ENCODE measurements around the gene DIP2B. TPM values are rescaled to one million over a fixed set of nuclear protein-coding genes. Genes with fewer than 3 reads are reported as not detected.
A peak's percentile ranks its signal among the peaks of the same experiment; 100 is the strongest.

Gene DIP2B
- total and polyA plus RNA-seq, 12 donors = 3.0 to 21.5 (median 15.8) TPM

DNA sequence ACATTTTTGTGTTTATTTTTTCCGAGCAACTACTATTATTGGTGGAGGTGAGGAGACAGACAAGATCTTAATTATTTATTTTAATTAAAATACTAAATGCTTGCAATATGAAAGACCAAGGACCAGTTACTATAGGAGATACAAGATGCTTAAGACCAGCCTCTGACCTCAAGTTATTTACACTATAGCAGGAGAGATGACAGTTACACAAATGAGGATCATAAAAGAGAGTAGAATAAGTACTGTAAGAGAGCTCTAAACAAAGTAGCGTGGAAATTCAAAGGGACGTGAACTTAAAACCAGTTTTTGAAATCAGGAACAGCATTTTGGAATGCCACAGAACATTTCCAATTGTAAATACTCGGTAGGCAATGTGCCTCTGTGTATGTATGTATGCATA is 131.1 kb downstream of the DIP2B start:
- WGBS, 2 donors = 88 to 89% methylated on average over 4 of the region's 4 CpGs
- Histone ChIP-seq H3K27ac (no peak overlapping the region), H3K27me3 (no peaks in the 10 kb centered on the region), H3K4me3 (no peak overlapping the region), H3K4me1 (peaks cover 0 to 50% (median 35%) of the 10 kb centered on the region in 9 donors), H3K36me3 (peaks cover 0 to 26% (median 1%) of the 10 kb centered on the region in 9 donors), H3K9me3 (no peaks in the 10 kb centered on the region)
- TF ChIP-seq, protein P1, sequence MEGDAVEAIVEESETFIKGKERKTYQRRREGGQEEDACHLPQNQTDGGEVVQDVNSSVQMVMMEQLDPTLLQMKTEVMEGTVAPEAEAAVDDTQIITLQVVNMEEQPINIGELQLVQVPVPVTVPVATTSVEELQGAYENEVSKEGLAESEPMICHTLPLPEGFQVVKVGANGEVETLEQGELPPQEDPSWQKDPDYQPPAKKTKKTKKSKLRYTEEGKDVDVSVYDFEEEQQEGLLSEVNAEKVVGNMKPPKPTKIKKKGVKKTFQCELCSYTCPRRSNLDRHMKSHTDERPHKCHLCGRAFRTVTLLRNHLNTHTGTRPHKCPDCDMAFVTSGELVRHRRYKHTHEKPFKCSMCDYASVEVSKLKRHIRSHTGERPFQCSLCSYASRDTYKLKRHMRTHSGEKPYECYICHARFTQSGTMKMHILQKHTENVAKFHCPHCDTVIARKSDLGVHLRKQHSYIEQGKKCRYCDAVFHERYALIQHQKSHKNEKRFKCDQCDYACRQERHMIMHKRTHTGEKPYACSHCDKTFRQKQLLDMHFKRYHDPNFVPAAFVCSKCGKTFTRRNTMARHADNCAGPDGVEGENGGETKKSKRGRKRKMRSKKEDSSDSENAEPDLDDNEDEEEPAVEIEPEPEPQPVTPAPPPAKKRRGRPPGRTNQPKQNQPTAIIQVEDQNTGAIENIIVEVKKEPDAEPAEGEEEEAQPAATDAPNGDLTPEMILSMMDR (IDR thresholded peaks at IDR 0.05) = no peak
- no peak for ATAC-seq
- intact Hi-C loops (cut with DNase I) = loop anchor here in 4 of 10 donors (2.0 to 5.0 kb wide), 2 partner anchors 129 to 131 kb away; partner anchors contain the start of gene DIP2B (in 2 of the 4)
- no peak for DNase-seq

DNA sequence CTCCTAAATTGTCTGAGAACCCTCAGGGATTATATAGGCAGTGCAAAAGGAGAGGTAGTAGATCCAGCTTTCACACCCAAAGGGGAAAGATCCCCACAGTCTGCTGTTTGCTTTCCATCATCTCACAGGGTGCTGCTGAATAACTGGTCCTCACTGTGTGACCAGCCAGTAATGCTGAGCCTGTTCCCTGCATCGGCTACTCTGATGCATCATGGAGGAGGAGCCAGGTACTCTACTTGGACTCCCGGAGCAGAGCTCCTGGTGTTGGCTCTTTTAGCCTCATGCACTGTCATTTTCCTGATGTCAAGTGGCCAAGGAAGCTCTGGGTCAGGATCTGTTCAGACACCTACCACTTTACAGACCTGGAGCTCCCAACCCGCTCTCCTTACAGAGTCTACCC is 131.7 kb downstream of the DIP2B start:
- H3K36me3 ChIP-seq = peaks cover 0 to 25% (median 2%) of the 10 kb centered on the region in 9 donors
- intact Hi-C loops (cut with DNase I) = loop anchor here in 4 of 10 donors (2.0 to 5.0 kb wide), 2 partner anchors 129 to 132 kb away; partner anchors contain the start of gene DIP2B (in 2 of the 4)
- no peaks in the 10 kb centered on the region for H3K27me3 ChIP-seq
- no peaks in the 10 kb centered on the region for H3K9me3 ChIP-seq
- peak in 2 of 8 donors; percentile 14 to 24 for ATAC-seq
- no peak overlapping the region for H3K27ac ChIP-seq
- H3K4me1 ChIP-seq = peaks cover 0 to 50% (median 36%) of the 10 kb centered on the region in 9 donors
- 63 to 79% methylated on average over 3 of the region's 3 CpGs for WGBS, 2 donors
- no peak overlapping the region for H3K4me3 ChIP-seq
- DNase-seq = no peak
- TF ChIP-seq, protein P1 (IDR thresholded peaks at IDR 0.05) = no peak

DNA sequence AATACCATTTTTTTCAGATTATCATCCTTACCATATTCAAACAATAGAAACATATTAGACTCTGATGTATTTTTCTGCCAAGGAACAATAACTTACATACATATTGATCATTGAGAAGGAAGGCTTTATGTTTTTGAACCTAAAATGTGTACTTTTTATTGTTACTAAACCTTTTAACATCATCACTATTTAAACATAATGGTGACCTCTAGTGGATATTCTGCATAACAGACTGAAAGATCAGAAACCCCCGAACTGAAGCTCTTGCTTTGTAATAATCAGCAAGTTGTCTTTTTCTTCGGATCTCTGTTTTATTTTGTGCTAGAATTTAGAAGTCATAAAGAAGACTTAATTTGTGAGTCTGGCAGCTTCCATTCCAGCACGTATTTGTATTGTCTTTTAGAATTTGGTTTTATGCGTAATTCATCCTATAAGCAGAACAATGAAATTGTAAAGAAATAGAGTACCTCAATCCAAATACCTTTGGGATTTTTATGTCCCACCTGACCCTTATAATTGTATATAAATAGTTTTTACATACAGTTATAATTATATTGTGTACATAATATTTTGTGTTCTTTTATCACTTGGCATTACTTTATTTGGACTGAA is 133.2 kb downstream of the DIP2B start:
- DNase-seq (no peak), ATAC-seq (peak in 3 of 8 donors; percentile 50 to 58 (median 56))
- Histone ChIP-seq H3K9me3 (no peaks in the 10 kb centered on the region), H3K27ac (no peak overlapping the region), H3K36me3 (peaks cover 0 to 24% (median 5%) of the 10 kb centered on the region in 9 donors), H3K4me1 (peaks cover 0 to 50% (median 39%) of the 10 kb centered on the region in 9 donors), H3K4me3 (no peak overlapping the region), H3K27me3 (no peaks in the 10 kb centered on the region)
- WGBS, 2 donors = 28 to 39% methylated on average over 4 of the region's 4 CpGs
- intact Hi-C loops (cut with DNase I) = loop anchor here (1.0 to 5.0 kb wide), 4 partner anchors 131 to 134 kb away; partner anchors contain the start of gene DIP2B (in 7 of the 10)
- TF ChIP-seq, protein P1 (IDR thresholded peaks at IDR 0.05) = peak; percentile 38 to 85 (median 72)

DNA sequence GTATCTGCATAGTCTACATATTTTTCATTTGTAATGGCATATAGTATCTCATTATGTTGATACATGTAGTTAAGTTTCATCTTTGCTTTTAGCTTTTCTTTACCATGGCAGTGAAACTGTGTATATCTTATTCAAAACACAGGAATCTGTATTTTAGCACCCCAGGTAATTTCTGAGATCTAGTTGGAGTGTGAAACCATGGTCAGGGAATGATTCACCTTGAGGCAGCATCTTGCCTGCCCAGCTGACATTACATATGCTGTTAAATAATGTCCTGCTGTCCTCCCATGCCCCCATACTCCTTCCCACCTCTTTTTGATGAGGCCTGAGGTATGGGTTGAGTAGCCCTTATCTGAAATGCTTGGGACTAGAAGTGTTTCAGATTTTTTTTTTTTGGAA is 133.7 kb downstream of the DIP2B start:
- DNase-seq (no peak), ATAC-seq (no peak)
- TF ChIP-seq, protein P1 (IDR thresholded peaks at IDR 0.05) = no peak
- H3K4me3 ChIP-seq = no peak overlapping the region
- peaks cover 0 to 50% (median 34%) of the 10 kb centered on the region in 9 donors for H3K4me1 ChIP-seq
- no peaks in the 10 kb centered on the region for H3K9me3 ChIP-seq
- intact Hi-C loops (cut with DNase I) = loop anchor here in 7 of 10 donors (1.0 to 5.0 kb wide), 3 partner anchors 131 to 134 kb away; partner anchors contain the start of gene DIP2B (in 5 of the 7)
- no peaks in the 10 kb centered on the region for H3K27me3 ChIP-seq
- peaks cover 0 to 28% (median 5%) of the 10 kb centered on the region in 9 donors for H3K36me3 ChIP-seq
- no peak overlapping the region for H3K27ac ChIP-seq
